NCI-H2196 (cell line): ENCODE measurements around the gene DDX3Y.

Experiments
- DNase-seq: peaks from one replicate; lab custom pipeline; 2025; ENCODE audit not compliant: unreplicated experiment; lab: John Stamatoyannopoulos, UW

The DDX3Y gene

GRCh38 chrY:12904618-12905516 lies at the start of gene DDX3Y:
Gene DDX3Y (plus strand): TSS chrY:12904868. CDS start chrY:12904937, 69 bp downstream.
- peak; percentile 96 for DNase-seq

DNA sequence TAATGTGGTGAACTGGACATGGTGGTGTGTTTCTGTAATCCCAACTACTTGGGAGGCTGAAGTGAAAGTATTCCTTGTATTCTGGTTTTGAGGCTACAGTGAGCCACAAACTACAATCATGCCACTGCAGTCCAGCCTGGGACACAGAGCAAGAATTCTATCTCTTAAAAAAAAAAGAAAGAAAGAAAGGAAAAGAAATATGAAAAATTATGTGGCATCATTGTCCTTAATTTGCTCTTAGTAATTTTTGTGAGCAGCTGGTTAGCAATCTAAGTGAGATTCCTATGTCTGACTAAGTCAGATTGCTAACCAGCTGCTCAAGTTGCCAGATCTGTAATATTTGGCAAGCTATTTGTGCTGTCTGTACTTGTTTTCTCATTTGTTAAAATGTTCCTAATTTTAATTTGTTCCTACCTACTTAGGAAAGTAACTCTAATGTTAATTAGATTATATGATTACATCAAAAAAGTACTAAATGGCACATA lies 48.8 kb upstream of the DDX3Y start:
- no peak for DNase-seq

DNA sequence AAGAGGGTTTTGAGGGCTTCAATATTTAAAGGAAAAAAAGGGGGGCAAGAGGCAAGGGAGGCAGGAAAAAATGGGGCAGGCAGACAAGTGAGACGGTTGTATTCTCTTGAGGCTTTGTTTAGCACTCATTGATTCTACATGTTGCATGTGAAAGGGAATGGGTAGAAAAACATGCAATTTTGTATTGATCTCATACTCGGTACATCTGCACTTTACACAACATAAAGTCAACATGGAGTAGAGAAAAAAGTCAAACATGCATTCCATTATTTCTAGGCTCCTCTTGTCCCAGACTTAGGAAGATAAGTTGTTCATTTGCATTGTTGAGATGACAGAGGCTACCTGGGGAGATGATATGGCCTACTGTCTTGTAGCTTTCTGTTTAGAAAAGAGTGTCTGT lies 36.7 kb upstream of the DDX3Y start:
- DNase-seq = no peak

GRCh38 chrY:12896973-12897372 lies 7.7 kb upstream of the DDX3Y start:
- no peak for DNase-seq

DNA sequence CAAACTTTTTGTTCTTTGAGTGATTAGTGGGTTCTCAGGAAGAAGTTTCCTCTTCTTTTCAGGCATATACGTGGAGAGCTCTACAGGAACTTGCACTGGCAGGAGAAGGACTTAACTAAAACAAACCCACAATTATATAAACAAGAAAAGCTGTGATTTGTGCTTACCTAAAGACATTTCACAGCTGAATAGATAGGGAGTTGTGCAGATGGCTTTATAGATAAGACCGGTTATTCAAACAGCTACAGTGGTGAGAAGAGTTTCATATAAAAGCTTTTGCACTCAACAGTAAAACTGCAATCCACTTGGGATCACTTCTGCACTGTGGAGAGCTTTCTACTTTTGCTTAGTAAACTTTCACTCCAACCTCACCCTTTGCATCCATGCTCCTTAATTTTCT lies 6.1 kb upstream of the DDX3Y start:
- DNase-seq = no peak

GRCh38 chrY:12905517-12905872 lies 827 bp downstream of the DDX3Y start:
- DNase-seq = peak; percentile 71

GRCh38 chrY:12905895-12906294 lies 1.2 kb downstream of the DDX3Y start:
- DNase-seq = peak; percentile 14

GRCh38 chrY:12913541-12913940 lies 8.9 kb downstream of the DDX3Y start:
- no peak for DNase-seq

DNA sequence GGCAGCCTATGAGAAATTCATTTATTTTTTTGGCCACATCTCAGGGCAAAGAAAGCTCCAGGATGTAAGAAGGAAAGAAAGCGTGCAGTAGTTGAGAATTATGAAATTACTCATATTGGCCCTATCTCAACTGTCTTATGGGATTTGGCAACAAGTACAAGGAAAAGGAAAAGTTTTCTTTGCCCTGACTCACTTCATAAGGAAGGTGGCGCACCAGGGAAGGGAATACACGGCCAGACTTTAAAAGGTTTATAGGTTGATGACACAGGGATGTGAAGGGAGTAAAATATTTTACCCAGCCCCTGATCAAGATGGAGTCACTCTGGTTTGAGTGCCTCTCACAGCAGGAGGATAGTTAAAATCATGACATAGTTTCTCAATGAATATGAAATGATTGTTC lies 23.4 kb downstream of the DDX3Y start:
- DNase-seq = no peak

DNA sequence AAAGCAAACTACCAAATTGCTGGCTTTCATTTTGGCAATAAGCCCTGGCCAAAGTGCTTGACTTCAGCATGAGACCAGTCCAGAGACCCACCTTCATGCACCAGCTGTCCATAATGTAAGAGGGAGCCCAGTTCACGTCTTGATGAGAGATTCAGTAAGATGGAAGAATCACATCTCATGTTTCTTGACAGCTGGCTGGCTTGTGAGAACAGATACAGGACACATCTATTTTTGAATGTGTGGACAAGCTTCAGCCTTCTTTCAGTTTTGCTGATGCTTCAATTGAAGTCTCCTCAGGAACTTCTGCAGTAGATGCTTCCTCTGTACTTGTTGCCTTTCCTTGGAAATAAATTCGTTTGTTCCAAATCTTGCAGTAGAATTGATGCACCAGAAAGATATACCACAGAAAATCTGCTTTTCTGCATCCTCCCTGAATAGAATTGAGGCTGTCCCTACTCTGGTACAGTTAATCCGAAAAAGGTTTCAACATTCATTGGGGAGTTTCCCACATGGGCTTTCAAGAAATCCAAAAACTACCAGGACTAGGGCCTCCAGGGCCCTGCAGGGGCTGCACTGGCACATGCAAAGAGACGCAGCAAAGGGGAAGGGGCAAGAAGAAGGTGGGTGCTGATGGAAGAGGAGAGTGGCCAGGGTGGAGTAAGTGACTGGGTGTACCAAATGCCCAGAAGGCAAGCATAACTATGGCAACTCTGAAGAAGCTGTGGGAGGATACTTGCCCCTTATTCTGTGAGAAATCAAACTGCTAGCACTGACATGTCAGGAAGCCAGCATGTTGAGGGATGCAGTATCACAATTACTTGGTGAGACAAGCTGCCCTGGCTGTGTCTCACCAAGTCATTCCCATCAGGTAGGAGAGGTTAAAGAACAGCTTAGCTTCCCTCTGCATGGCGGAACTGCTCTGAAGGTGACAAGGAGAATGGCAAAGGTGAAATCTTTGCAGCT lies 37.3 kb downstream of the DDX3Y start:
- DNase-seq = no peak
